ENCODE data around the gene TADA2B. TPM values are rescaled to one million over a fixed set of nuclear protein-coding genes. Genes with fewer than 3 reads are reported as not detected.

The TADA2B gene
- total RNA-seq, 1 donor from 2014 or later: 19.8 TPM

- Histone ChIP-seq H3K4me1 (ENCODE audit: insufficient read depth, low read length) (peaks cover 16% of the 10 kb centered on the region), H3K4me3 (ENCODE audit: insufficient read depth, low read depth, low read length) (no peak overlapping the region), H3K27ac (ENCODE audit: low read depth, low read length) (no peak overlapping the region), H2AFZ (ENCODE audit: low read depth, low read length) (no peak overlapping the region), H3K36me3 (ENCODE audit: insufficient read depth, low read length) (no peaks in the 10 kb centered on the region), H3K27me3 (ENCODE audit: insufficient read depth, low read length) (peaks cover 10% of the 10 kb centered on the region), H3K9ac (ENCODE audit: low read length) (no peak overlapping the region), H4K20me1 (ENCODE audit: insufficient read depth, low read length) (peaks cover 14% of the 10 kb centered on the region), H3K4me2 (ENCODE audit: low read length) (no peak overlapping the region), H3K79me2 (ENCODE audit: insufficient read depth, low read length) (peaks cover 19% of the 10 kb centered on the region), H3K9me3 (ENCODE audit: insufficient read depth, low read depth, low read length) (no peaks in the 10 kb centered on the region)
- H3K4me3 Mint-ChIP-seq (ENCODE audit: unreplicated experiment): no peak overlapping the region
- FAIRE-seq: peak; percentile 34
- TF ChIP-seq EZH2 (IDR thresholded peaks at IDR 0.05; ENCODE audit: insufficient read depth, low read length) (no peak), CTCF (IDR thresholded peaks at IDR 0.05; ENCODE audit: insufficient read depth, low read depth, low read length) (peak; percentile 98)
- peak; percentile 22 for DNase-seq (ENCODE audit: low read depth)
- no peaks in the 10 kb centered on the region for H3K4me1 Mint-ChIP-seq (ENCODE audit: low read depth, unreplicated experiment)
- peaks cover 2% of the 10 kb centered on the region for H3K36me3 Mint-ChIP-seq (ENCODE audit: low read depth, unreplicated experiment)
- peaks cover 3% of the 10 kb centered on the region for H3K9me3 Mint-ChIP-seq (ENCODE audit: unreplicated experiment)
- no peak overlapping the region for H3K27ac Mint-ChIP-seq (ENCODE audit: unreplicated experiment)
- H3K27me3 Mint-ChIP-seq (ENCODE audit: low read depth, unreplicated experiment): peaks cover 24% of the 10 kb centered on the region
Observed at GRCh38 chr4:7070729-7071511, 27.7 kb downstream of the TADA2B start.

GRCh38 chr4:7073059-7073458, 29.9 kb downstream of the TADA2B start:
- peaks cover 30% of the 10 kb centered on the region for H3K27me3 Mint-ChIP-seq (ENCODE audit: low read depth, unreplicated experiment)
- H3K9ac ChIP-seq (ENCODE audit: low read length): no peak overlapping the region

More at GRCh38 chr4:7073059-7073458, 29.9 kb downstream of the TADA2B start:
- H3K36me3 Mint-ChIP-seq (ENCODE audit: low read depth, unreplicated experiment): peaks cover 2% of the 10 kb centered on the region
- H3K9me3 ChIP-seq (ENCODE audit: insufficient read depth, low read depth, low read length): no peaks in the 10 kb centered on the region
- H2AFZ ChIP-seq (ENCODE audit: low read depth, low read length): no peak overlapping the region
- H3K27ac ChIP-seq (ENCODE audit: low read depth, low read length): no peak overlapping the region
- no peak overlapping the region for H3K4me2 ChIP-seq (ENCODE audit: low read length)
- H3K4me1 Mint-ChIP-seq (ENCODE audit: low read depth, unreplicated experiment): no peaks in the 10 kb centered on the region
- peaks cover 10% of the 10 kb centered on the region for H3K27me3 ChIP-seq (ENCODE audit: insufficient read depth, low read length)
- peaks cover 3% of the 10 kb centered on the region for H3K9me3 Mint-ChIP-seq (ENCODE audit: unreplicated experiment)
- H3K36me3 ChIP-seq (ENCODE audit: insufficient read depth, low read length): no peaks in the 10 kb centered on the region
- H3K4me1 ChIP-seq (ENCODE audit: insufficient read depth, low read length): peaks cover 6% of the 10 kb centered on the region
- H3K79me2 ChIP-seq (ENCODE audit: insufficient read depth, low read length): no peaks in the 10 kb centered on the region
- TF ChIP-seq CTCF (IDR thresholded peaks at IDR 0.05; ENCODE audit: insufficient read depth, low read depth, low read length) (no peak), EZH2 (IDR thresholded peaks at IDR 0.05; ENCODE audit: insufficient read depth, low read length) (no peak)
- no peak for DNase-seq (ENCODE audit: low read depth)
- peak overlapping the region; percentile 18 for H3K27ac Mint-ChIP-seq (ENCODE audit: unreplicated experiment)
- H3K4me3 ChIP-seq (ENCODE audit: insufficient read depth, low read depth, low read length): no peak overlapping the region
- H3K4me3 Mint-ChIP-seq (ENCODE audit: unreplicated experiment): no peak overlapping the region
- H4K20me1 ChIP-seq (ENCODE audit: insufficient read depth, low read length): no peaks in the 10 kb centered on the region
- no peak for FAIRE-seq

All from astrocyte (in vitro differentiated cells and primary cell).